HG03442 (cell line): ENCODE results near the gene EIF3D.
"Not testable (repeated sequence)": the region's sequence is repeated elsewhere in the genome, so short reads cannot be mapped to it uniquely, and the experiment has no call there.

Source experiments
- ATAC-seq: cut with Tn5 transposase; IDR thresholded peaks from one replicate; pipeline ENCODE4 v1.9.1; 2021; ENCODE audit warnings: mild to moderate bottlenecking, moderate library complexity; ENCODE audit not compliant: unreplicated experiment

EIF3D gene

DNA sequence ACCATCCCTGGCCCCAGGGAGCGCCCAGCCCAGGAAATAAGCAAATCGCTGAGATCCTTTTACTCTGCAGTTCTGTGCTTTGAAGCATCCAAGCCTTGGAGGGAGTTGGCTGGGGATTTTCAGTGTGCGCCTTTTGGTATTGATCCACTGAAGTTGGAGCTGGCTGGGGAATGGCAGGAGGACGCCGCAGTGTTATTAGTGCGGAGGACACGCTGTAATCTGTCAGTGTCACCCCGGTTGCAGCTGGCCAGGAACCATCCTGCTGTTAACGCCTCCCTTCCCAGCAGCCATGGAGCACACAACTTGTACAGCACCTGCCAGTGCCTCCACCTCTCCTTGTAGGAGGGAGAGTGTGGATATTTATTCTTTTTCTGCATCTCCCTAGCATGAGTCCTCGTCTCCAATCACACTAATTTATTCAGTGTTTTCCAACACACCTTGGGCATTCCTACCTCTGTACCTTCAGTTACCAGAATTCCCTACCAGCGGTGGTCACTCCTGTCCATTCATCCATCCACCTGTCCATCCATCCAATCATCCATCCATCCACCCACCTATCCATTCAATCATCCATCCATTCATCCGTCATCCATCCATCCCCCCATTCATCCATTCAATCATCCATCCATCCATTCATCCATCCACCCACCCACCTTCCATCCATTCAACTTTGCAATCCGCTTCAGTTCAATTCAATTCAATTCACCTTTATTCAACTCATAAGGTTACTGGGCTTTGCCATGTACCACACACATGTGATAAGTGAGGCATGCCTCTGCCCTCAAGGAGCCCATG is 21.9 kb upstream of the EIF3D start:
- ATAC-seq: no peak

DNA sequence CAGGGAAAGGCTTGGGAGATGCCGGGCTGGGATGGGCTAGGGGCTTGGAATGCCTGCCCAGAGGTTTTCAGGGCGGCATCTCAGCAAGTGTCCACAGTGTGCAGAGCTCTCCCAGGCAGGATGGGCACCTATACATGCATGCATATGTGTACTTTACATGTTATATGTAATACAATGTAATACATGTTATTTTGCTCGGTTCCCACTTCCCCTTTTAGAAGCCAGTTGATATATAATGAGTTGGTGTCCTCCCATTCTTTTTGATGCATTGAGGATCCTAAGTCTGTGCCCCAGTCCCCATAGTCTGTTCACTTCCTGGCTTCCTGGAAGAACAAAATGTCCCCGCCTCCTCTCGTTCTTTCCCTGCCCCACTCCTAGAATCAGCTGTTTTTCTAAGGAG is 20.1 kb upstream of the EIF3D start:
- ATAC-seq: no peak

DNA sequence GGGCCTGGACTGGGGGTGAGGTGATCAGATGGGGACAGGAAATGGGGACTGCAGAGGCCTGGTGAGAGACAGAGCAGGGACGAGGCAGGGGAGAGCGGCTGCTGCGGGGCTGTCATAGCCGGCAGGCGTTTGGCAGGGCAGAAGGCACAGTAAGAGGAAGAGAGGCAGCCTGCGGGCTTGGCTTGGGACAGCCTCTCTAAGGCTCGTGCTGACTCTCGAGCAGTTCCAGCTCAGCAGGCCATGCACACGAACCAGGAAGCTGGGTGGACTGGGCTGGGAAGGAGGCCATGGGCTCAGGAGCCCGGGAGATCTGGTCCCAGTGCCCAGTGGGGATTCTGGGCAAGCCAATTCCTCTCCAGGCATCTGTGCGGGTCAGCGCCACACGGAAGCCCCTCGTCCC is 19.6 kb upstream of the EIF3D start:
- ATAC-seq: no peak

DNA sequence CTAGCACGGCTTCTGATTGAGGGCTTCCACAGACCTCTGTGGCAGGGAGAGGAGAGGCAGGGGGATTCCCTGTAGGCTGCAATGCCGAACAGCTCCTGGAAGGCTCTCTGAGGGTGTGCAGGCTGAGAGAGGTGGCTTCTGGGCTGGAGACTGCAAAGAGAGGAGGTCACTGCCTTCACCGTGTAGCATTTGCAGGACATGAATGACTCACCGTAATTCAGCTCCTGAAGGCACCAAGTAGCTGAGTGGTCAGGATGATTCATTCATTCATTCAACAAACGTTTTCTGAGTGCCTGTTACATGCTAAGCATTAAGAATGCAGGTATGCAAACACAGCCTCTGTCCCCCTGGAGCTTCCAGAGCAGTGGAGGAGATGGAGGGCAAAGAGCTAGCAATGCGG is 18.0 kb upstream of the EIF3D start:
- ATAC-seq: no peak

DNA sequence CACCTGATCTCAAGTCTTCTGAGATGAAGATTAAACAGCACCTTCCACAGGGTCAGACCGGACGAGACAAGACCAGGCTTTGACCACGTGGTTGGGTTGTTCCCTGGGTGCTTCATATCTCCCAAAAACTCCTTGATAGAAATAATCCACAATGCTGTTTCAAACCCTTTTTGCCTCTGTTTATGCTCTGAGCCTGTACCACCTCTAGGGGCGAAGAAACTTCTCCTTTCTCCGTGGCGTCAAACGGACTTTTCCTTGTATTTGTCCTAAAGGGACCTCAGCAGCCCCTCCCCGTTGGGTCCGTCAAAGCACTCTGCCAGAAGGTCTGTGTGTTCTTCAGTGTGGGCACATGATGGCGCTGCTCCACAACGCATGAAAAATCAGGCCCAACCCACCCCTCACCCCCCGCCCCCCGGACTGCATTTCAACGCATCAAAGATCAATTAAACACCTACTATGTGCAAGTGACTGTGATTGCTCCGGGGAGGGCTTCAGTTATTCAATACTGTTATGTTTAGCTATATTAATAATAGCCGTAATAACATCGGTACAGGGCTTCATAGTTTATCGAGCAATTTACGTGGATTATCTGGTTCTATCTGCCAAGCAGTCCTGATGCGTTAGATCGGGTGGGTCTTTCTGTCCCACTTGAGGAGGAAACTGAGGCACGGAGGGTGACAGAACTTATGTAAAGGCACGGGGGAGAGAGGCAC is 17.3 kb upstream of the EIF3D start:
- no peak for ATAC-seq

DNA sequence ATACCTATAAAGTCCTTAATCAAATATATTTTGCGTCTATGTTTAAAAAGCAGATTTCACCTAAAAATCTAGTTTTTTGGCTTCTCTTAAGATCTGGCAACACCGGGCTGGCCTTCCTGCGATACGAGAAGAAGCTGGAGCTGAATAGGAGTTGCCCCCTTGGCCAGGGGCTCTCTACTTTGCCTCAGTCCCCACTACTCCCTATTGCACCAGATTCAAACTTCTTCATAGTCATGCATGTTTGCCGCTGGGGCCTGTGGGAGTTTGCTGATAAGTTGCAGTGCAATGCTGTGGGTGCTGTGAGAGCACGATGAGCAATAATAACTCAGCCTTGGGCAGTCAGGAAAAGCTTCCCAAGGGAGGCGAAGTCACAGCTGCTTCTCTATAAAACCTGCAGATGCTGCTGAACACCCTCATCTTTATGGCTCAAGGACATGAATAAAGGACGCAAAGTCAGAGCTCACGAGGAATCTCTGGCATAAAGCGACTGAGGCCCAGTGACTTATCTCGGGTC is 15.2 kb upstream of the EIF3D start:
- ATAC-seq: no peak

DNA sequence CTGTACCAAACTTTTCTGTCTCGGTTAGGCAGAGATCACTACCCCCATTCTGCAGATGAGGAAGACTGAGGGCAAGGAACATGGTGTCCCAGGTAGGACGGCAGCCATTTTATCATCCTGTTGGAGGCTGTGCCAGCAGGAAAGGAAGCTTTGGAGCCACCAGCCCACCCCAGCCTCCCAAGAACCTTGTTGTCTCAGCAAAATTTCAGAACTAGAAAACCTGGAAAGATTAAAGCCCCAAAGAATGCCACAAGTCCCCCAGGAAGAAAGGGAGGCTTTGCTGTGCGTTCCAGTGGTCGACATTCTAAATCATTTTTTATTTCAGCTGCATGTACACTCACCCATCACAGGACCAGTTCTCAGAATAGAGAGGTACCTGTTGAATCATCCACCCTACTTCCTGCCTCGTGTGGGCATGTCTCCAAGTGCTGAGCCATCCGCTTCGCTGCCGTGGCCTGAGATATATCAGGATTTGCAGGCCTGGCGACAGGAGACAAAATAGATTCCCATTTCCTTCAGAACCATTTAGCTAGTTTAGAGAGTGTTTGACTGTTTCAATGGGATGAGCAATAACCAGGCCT is 13.0 kb upstream of the EIF3D start:
- no peak for ATAC-seq

DNA sequence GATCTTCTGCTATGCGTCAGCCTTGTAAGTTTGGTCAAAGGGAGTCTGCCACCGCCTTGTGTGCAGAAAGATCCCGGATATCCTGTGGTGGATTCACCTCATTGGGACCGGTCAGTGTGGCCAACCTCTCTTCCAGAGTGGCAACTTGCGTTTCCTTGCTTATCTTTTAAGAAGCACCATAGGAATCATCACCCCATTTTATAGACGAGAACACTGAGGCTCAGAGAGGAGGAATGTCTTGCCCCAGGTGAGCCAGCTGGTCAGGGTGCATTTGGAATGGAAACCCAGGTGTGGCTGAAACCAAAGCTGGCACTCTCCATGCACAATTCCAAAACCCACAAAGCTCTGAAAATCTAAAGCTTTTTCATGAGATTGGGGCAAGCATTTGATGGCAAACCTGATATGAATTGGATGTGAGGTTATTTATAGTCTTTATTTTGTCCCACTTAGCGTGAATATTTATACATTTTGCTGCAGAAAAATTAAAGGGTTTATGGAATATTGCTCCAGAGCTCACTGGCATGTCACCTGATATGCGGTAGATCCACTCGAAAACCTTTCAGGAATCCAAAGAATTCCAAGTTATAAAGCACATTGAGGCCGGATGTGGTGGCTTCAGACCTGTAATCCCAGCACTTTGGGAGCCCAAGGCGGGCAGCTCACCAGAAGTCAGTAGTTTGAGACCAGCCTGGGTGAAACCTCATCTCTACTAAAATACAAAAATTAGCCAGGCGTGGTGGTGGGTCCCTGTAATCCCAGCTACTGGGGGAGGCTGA is 12.1 kb upstream of the EIF3D start:
- ATAC-seq: no peak

DNA sequence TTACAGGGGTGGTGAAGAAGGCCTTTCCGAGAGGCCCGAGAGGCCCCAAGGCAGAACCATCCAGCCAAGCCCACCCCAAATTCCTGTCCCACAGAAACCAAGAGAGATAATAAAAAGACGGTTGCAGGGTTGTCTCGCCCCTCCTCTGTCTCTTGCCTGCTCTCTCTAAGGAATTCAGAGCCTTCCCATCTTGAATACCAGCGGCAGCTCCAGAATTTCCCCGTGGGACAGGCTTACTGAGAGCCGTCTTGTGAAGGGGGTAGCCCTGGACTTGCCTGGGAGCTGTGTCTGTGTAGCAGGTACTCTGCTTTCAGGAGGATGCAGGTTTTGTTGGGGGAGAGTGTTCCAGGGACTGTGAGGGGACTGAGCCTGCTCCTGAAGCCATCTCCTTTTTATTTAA is 9.6 kb upstream of the EIF3D start:
- ATAC-seq: no peak

DNA sequence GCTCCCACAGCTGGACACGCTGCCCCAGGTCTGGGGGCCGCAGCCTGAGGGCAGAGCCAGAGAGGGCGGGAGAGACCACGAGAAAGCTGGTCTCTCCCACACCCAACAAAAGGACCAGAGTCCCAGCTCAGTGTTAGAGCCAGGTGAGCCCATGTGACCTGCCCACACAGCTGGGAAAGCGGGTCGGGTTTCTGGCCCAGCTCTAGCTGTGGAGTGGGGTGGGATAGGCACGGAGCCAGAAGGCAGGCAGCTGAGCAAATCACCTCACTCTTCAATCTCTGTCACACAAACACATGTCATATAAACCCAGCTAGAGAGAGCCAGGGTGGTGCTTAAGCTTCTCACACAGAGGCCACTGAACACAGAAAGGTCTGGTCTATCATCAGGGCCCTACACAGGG is 7.8 kb upstream of the EIF3D start:
- ATAC-seq: no peak

DNA sequence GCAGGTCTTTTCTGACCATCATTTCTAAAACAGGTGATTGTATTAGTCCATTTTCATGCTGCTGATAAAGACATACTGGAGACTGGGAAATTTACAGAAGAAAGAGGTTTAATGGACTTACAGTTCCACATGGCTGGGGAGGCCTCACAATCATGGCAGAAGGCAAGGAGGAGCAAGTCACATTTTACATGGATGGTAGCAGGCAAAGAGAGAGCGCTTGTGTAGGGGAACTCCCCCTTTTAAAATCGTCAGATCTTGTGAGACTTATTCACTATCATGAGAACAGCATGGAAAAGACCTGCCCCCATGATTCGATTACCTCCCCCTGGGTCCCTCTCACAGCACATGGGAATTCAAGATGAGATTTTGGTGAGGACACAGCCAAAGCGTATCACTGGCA is 4.4 kb upstream of the EIF3D start:
- ATAC-seq: not testable (repeated sequence)

DNA sequence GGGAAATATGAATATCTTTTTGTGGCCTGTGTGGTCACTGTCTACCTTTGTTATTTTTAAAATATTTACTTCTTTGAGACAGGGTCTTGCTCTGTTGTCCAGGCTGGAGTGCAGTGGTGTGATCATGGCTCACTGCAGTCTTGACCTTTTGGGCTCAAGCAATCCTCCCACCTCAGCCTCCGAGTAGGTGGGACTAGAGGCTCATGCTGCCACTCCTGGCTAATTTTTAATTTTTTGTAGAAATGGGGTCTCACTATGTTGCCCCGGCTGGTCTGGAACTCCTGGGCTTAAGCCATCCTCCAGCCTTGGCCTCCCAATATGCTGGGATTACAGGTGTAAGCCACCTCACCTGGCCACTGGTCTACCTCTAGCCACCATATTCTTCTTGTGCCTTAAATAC is 3.5 kb upstream of the EIF3D start:
- no peak for ATAC-seq

DNA sequence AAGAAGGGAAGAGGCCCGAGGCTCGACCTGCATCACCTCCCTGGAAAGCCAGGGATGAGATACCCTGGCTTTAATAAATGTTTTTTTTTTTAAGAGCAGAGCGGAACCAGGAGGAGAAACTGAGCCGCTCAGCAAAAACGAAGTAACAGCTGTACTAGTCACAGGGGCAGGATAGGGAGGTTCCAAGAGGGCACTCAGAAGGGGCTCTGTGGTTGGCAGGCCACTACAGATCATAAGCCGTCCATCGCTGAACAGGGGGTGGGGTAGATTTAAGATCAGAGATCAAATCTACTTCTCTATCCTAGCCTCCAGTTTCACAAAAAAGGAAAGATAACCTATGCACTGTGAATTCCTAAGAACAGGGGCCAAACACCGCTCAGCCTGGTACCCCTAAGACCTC is 625 bp downstream of the EIF3D start:
- ATAC-seq: no peak

DNA sequence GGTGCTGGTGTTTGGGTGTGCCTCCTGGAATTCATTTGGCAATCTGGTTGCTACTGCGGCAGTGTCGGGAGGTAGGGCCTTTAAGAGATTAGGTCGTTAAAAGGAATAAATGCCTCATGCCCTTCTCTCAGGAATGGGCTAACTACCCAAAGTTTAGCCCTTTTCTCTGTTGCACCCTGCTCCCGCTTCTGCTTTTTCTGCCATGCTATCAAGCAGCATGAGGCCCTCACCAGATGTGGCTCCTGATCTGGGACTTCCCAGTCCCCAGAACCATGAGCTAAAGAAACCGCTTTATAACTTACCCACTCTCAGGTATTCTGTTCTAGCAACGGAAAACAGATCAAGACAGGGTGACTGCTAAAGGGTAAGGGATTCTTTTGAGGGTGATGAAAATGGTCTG is 6.3 kb downstream of the EIF3D start:
- ATAC-seq: no peak

DNA sequence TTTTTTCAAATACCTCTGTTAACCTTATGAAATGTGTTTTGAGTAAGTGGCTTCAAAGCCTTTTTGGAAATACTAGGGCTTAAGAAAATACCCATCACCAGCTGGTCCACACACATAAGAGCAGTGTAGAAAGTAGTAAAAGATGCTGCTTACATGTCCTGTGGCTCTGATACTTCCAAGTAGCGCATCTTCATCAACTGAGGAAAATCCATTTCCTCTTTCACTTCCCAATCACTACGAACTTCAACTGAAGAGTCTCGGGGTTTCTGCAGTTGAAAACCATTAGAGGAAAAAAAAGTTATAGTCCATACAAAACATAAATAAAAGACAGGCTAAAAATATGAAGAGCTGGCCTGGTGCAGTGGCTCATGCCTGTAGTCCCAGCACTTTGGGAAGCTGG is 8.5 kb downstream of the EIF3D start:
- ATAC-seq: no peak

DNA sequence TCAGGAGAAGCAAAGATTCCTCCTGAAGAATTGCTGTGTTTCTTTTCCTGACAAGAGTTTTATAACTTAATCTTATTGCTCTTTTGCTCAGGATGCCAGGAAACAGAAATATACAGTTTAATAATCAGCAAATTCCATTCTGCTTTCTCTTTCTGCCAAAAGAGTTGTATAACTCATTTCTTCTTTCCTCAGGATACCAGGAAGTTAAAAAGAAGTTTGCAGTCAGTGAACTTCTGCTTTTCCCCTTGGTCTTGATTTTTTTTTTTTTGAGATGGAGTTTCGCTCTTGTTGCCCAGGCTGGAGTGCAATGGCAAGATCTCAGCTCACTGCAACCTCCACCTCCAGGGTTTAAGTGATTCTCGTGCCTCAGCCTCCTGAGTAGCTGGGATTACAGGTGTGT is 9.1 kb downstream of the EIF3D start:
- ATAC-seq: not testable (repeated sequence)

DNA sequence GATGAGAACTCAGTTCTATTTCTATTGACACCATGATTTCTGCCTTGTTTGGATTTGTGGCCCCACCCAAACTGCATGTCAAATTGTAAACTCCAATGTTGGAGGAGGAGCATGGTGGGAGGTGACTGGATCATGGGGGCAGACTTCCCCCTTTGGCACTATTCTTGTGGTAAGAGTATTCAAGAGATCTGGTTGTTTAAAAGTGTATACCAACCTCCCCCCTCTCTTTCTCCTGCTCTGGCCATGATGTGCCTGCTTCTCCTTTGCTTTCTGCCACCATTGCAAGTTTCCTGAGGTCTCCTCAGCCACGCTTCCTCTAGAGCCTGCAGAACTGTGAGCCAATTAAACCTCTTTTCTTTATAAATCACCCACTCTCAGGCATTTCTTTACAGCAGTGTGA is 14.2 kb downstream of the EIF3D start:
- ATAC-seq: no peak

DNA sequence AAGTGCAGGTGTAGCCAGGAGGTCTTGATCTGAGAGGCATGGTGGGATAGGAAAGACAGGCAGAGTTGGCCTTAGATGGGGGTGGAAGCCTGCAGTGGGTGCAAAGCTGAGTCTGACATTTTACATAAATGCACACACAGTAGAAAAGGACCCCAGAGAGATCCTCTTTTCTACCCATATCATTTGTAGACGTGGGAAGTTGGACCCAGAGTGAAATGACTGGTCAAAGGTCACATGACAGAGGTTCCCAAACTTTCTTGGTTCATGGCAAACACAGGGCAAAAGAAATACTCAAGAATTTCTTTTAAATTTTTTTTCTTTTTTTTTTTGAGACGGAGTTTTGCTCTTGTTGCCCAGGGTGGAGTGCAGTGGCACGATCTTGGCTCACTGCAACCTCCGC is 16.0 kb downstream of the EIF3D start:
- no peak for ATAC-seq

DNA sequence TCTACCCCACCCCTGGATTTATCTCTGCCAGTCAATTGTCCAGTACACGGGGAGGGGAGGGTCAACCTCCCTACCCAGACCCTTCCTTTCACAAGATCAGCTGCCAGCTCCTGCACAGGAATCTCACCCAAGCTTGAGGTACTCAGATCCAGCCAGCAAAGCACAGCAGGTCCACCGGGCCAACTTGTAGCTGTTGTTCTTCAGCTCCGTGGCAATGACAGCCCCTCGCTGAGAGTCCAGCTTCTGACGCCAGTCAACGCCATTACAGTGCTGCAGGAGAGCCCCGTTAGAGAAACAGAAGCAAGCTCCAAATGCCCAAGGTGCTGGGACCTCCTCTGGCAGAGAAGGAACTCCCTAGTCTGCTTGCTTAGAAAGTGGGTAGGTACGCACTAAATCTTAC is 16.6 kb downstream of the EIF3D start:
- ATAC-seq: no peak

DNA sequence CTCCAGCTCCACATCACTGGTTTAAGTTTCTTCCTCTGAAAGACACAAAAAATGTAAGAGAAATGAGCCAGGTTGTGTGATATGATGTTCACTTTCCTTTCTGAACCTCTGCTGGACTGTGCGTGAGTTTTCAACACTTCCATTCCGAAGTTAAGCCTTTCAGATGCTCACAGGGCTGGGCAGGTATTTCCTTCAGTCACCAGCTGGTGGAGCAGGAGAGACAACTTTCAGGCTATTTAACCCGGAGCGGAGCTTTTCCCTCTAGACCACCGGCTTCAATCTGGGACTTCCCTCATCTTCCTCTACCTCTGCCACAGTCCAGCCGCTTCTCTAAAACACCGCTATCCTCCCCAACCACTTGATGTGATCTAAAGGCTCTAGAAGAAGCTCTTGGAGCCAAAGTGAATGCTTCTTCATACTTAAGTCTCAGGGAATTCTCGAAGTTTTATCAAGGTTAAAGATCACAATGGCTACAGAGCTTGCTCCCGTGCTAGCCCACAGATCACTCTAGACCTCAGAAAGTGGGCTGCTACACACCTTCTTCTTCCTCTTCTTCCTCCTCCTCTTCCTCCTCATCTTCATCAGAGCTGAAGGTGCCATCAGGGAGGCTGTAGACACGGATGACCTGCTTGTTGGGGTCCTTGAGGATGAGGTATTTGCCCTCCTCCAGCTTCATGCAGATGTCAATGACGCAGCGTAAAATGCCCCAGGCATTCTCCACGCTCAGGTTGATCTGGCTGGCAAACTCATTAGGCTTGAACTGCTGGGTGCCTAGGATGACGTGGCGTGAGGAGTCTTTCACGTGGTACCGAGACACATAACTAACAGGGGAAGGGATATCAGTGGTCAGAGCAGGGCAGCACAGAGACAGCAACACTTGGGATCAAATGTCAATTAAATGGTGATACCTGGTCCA is 17.7 kb downstream of the EIF3D start:
- ATAC-seq: no peak
